Ramos (cell line): ENCODE data around the gene HOXB5.

ENCODE experiments used
- in situ Hi-C: fragments of 300-500 bp; cut with MboI; formaldehyde crosslinking; loops from one replicate; pipeline ENCODE4 v1.14.3; 2022; ENCODE audit warnings: low sequenced_read_pairs; ENCODE audit not compliant: unreplicated experiment

The HOXB5 gene

GRCh38 chr17:48593126-48593829, at the start of gene HOXB5:
Gene HOXB5 (minus strand): TSS chr17:48593779. CDS start chr17:48593682, 97 bp downstream.
- in situ Hi-C loops = no loop called here

GRCh38 chr17:48642843-48643696, 49.5 kb upstream of the HOXB5 start:
- in situ Hi-C loops = no loop called here

- in situ Hi-C loops = no loop called here
Observed at GRCh38 chr17:48642059-48642842, 48.7 kb upstream of the HOXB5 start.

GRCh38 chr17:48641541-48642058, 48.0 kb upstream of the HOXB5 start:
- in situ Hi-C loops = no loop called here

GRCh38 chr17:48640858-48641180, 47.2 kb upstream of the HOXB5 start:
- in situ Hi-C loops = no loop called here

- in situ Hi-C loops = no loop called here
Observed at GRCh38 chr17:48639982-48640857, 46.6 kb upstream of the HOXB5 start.

GRCh38 chr17:48639136-48639535, 45.6 kb upstream of the HOXB5 start:
- in situ Hi-C loops = no loop called here

- in situ Hi-C loops = no loop called here
Observed at GRCh38 chr17:48637323-48638260, 44.0 kb upstream of the HOXB5 start.

- in situ Hi-C loops = no loop called here
Observed at GRCh38 chr17:48636177-48637018, 42.8 kb upstream of the HOXB5 start.

GRCh38 chr17:48634493-48635208, 41.1 kb upstream of the HOXB5 start:
- in situ Hi-C loops = no loop called here

GRCh38 chr17:48633266-48633677, 39.7 kb upstream of the HOXB5 start:
- in situ Hi-C loops = no loop called here

GRCh38 chr17:48632579-48633265, 39.1 kb upstream of the HOXB5 start:
- in situ Hi-C loops = no loop called here

- in situ Hi-C loops = no loop called here
Observed at GRCh38 chr17:48631693-48632578, 38.4 kb upstream of the HOXB5 start.

GRCh38 chr17:48630925-48631692, 37.5 kb upstream of the HOXB5 start:
- in situ Hi-C loops = no loop called here
